WTC11 (cell line): ENCODE measurements around the gene PREX1. TPM values are rescaled to one million over a fixed set of nuclear protein-coding genes. Genes with fewer than 3 reads are reported as not detected.

ENCODE experiments used
- ATAC-seq: fragments of 200-7000 bp; cut with Tn5 transposase; 2 replicates; pipeline ENCODE4 v1.10.0; 2021; ENCODE audit warnings: mild to moderate bottlenecking, moderate library complexity
- CTCF ChIA-PET: fragments of 300-600 bp; sonication (Branson Sonifier 250); formaldehyde crosslinking; loops from one replicate; lab custom pipeline; 2021; ENCODE audit warnings: antibody characterized with exemption; lab: Charles Lee
- POLR2A ChIA-PET: fragments of 350-600 bp; sonication (Branson Sonifier 250); formaldehyde crosslinking; loops from one replicate; lab custom pipeline; 2021; ENCODE audit warnings: antibody characterized with exemption; lab: Charles Lee
- DNase-seq: peaks from one replicate; pipeline ENCODE4 v3.0.0; 2021; ENCODE audit warnings: low spot score
- H3K27ac Mint-ChIP-seq: 2 replicates; pipeline ENCODE4 v1.8.0; 2021; ENCODE audit warnings: mixed read lengths
- H3K27me3 Mint-ChIP-seq: 2 replicates; pipeline ENCODE4 v1.8.0; 2021; ENCODE audit warnings: low read depth, mild to moderate bottlenecking, moderate library complexity, mixed read lengths
- H3K36me3 Mint-ChIP-seq: 2 replicates; pipeline ENCODE4 v1.8.0; 2021; ENCODE audit warnings: mixed read lengths
- H3K4me1 Mint-ChIP-seq: 2 replicates; pipeline ENCODE4 v1.8.0; 2022; ENCODE audit warnings: mixed read lengths
- H3K4me3 Mint-ChIP-seq: 2 replicates; pipeline ENCODE4 v1.8.0; 2021; ENCODE audit warnings: mild to moderate bottlenecking, moderate library complexity, mixed read lengths
- H3K9me3 Mint-ChIP-seq: 2 replicates; pipeline ENCODE4 v1.8.0; 2021; ENCODE audit warnings: mixed read lengths
- AR ChIP-seq: fragments of 250-450 bp; sonication (Bioruptor Pico); IDR thresholded peaks from 2 replicates; pipeline ENCODE4 v1.9.0; 2021; ENCODE audit warnings: mild to moderate bottlenecking
- ARID4B ChIP-seq: sonication (generic); formaldehyde crosslinking; IDR thresholded peaks from 2 replicates; pipeline ENCODE4 v1.8.0; 2023; ENCODE audit warnings: missing genetic modification reagents, mild to moderate bottlenecking, borderline replicate concordance
- CBFB ChIP-seq: sonication (generic); formaldehyde crosslinking; IDR thresholded peaks from 2 replicates; pipeline ENCODE4 v1.8.1; 2022; ENCODE audit warnings: mild to moderate bottlenecking, low read depth, missing genetic modification reagents
- FOXJ3 ChIP-seq: sonication (generic); formaldehyde crosslinking; IDR thresholded peaks from 2 replicates; pipeline ENCODE4 v1.9.0; 2021; ENCODE audit warnings: missing genetic modification reagents, mild to moderate bottlenecking, borderline replicate concordance
- NR1H2 ChIP-seq: sonication (generic); formaldehyde crosslinking; IDR thresholded peaks from 2 replicates; pipeline ENCODE4 v1.9.0; 2021; ENCODE audit warnings: mild to moderate bottlenecking, moderate library complexity, missing genetic modification reagents
- NR2C2 ChIP-seq: sonication (generic); formaldehyde crosslinking; IDR thresholded peaks from 2 replicates; pipeline ENCODE4 v1.8.0; 2022; ENCODE audit warnings: mild to moderate bottlenecking, missing genetic modification reagents
- NR3C1 ChIP-seq: sonication (generic); formaldehyde crosslinking; conservative IDR thresholded peaks from 2 replicates; pipeline ENCODE4 v1.8.1; 2023; ENCODE audit warnings: low read depth, mild to moderate bottlenecking, missing genetic modification reagents
- PREB ChIP-seq: sonication (generic); formaldehyde crosslinking; IDR thresholded peaks from 2 replicates; pipeline ENCODE4 v1.8.1; 2022; ENCODE audit warnings: mild to moderate bottlenecking, missing genetic modification reagents, moderate library complexity, borderline replicate concordance
- PRRX2 ChIP-seq: fragments of 250-450 bp; sonication (Bioruptor Pico); IDR thresholded peaks from 2 replicates; pipeline ENCODE4 v1.8.0; 2021; ENCODE audit warnings: mild to moderate bottlenecking
- SMAD3 ChIP-seq: sonication (generic); formaldehyde crosslinking; IDR thresholded peaks from 2 replicates; pipeline ENCODE4 v1.8.0; 2022; ENCODE audit warnings: missing genetic modification reagents, mild to moderate bottlenecking, borderline replicate concordance
- TEAD4 ChIP-seq: sonication (generic); formaldehyde crosslinking; IDR thresholded peaks from 2 replicates; pipeline ENCODE4 v1.8.0; 2022; ENCODE audit warnings: mild to moderate bottlenecking, missing genetic modification reagents
- ZMAT4 ChIP-seq: fragments of 250-450 bp; sonication (Bioruptor Pico); IDR thresholded peaks from 2 replicates; pipeline ENCODE4 v1.9.0; 2021; ENCODE audit warnings: mild to moderate bottlenecking
- ZNF138 ChIP-seq: sonication (generic); formaldehyde crosslinking; conservative IDR thresholded peaks from 2 replicates; pipeline ENCODE4 v1.8.1; 2022; ENCODE audit warnings: mild to moderate bottlenecking, moderate library complexity, missing genetic modification reagents
- ZNF263 ChIP-seq: sonication (generic); formaldehyde crosslinking; IDR thresholded peaks from 2 replicates; pipeline ENCODE4 v1.8.1; 2022; ENCODE audit warnings: low read depth, mild to moderate bottlenecking, moderate library complexity, missing genetic modification reagents
- ZNF281 ChIP-seq: sonication (generic); formaldehyde crosslinking; IDR thresholded peaks from 2 replicates; pipeline ENCODE4 v1.8.0; 2023; ENCODE audit warnings: mild to moderate bottlenecking, missing genetic modification reagents
- ZNF425 ChIP-seq: fragments of 250-450 bp; sonication (Bioruptor Pico); conservative IDR thresholded peaks from 2 replicates; pipeline ENCODE4 v1.9.0; 2021; ENCODE audit warnings: mild to moderate bottlenecking
- ZNF671 ChIP-seq: fragments of 250-450 bp; sonication (Bioruptor Pico); IDR thresholded peaks from 2 replicates; pipeline ENCODE4 v1.8.0; 2021; ENCODE audit warnings: mild to moderate bottlenecking
- total RNA-seq: library from RNA; stranded (reverse); gene quantifications from 3 replicates; pipeline ENCODE4 v1.2.3, GENCODE V29; 2021

The PREX1 gene
- total RNA-seq, 1 experiment from 2014 or later, result 17.3 TPM

GRCh38 chr20:48822178-48822577 lies 5.6 kb downstream of the PREX1 start (continued):
- TF ChIP-seq ARID4B (CRISPR knock-in tag) (no peak), TEAD4 (CRISPR knock-in tag) (no peak), PRRX2 (no peak), SMAD3 (CRISPR knock-in tag) (no peak)

GRCh38 chr20:48821261-48821920 lies 6.4 kb downstream of the PREX1 start:
- no peak for TF ChIP-seq ZNF263
- no peak for TF ChIP-seq ZNF671 (CRISPR knock-in tag)
- no peak for TF ChIP-seq NR2C2 (CRISPR knock-in tag)
- TF ChIP-seq NR3C1, result no peak
- no peak for TF ChIP-seq NR1H2
- no peak for TF ChIP-seq ZNF138 (CRISPR knock-in tag)
- TF ChIP-seq PREB (CRISPR knock-in tag), result no peak
- CTCF ChIA-PET, result interaction anchor here (0.6 to 1.2 kb wide), 2 partner anchors 84 to 122 kb away, joined by 3 to 4 read pairs; no protein-coding TSS in a partner anchor
- Mint-ChIP-seq H3K4me3 (no peak overlapping the region), H3K27ac (no peak overlapping the region), H3K4me1 (peaks cover 49% of the 10 kb centered on the region), H3K36me3 (no peaks in the 10 kb centered on the region), H3K9me3 (no peaks in the 10 kb centered on the region), H3K27me3 (peaks cover 28% of the 10 kb centered on the region)
- POLR2A ChIA-PET, result no interaction called here
- no peak for ATAC-seq
- DNase-seq, result no peak

GRCh38 chr20:48820649-48820973 lies 7.2 kb downstream of the PREX1 start:
- H3K27ac Mint-ChIP-seq, result no peak overlapping the region
- no peak overlapping the region for H3K4me3 Mint-ChIP-seq
- H3K9me3 Mint-ChIP-seq, result no peaks in the 10 kb centered on the region
- peaks cover 41% of the 10 kb centered on the region for H3K4me1 Mint-ChIP-seq
- no peak for ATAC-seq
- ChIA-PET CTCF (interaction anchor here (1.2 kb wide), 2 partner anchors 84 to 122 kb away, joined by 3 to 4 read pairs; no protein-coding TSS in a partner anchor), POLR2A (no interaction called here)
- no peak for TF ChIP-seq ZNF425
- no peak for TF ChIP-seq FOXJ3 (CRISPR knock-in tag)
- no peak for TF ChIP-seq AR (CRISPR knock-in tag)
- TF ChIP-seq ZNF281 (CRISPR knock-in tag), result no peak
- TF ChIP-seq CBFB (CRISPR knock-in tag), result no peak
- TF ChIP-seq ZMAT4, result no peak
- TF ChIP-seq NR2C2 (CRISPR knock-in tag), result no peak
- peaks cover 20% of the 10 kb centered on the region for H3K27me3 Mint-ChIP-seq
- DNase-seq, result no peak
- no peaks in the 10 kb centered on the region for H3K36me3 Mint-ChIP-seq
